Stimulated activated CD4-positive, alpha-beta T cell treated with anti-CD3 and anti-CD28 coated beads, Interleukin-15, amount 100 ng/mL, for 1 hour (primary cell): ENCODE measurements around the gene ADAM23.

Source experiments
- DNase-seq, 2 donors: peaks; one replicate each; pipeline ENCODE4 v3.0.0-alpha.2; 2020; ENCODE audit warnings: low read depth in 1 of 2, low spot score in 1 of 2

ADAM23 gene

DNA sequence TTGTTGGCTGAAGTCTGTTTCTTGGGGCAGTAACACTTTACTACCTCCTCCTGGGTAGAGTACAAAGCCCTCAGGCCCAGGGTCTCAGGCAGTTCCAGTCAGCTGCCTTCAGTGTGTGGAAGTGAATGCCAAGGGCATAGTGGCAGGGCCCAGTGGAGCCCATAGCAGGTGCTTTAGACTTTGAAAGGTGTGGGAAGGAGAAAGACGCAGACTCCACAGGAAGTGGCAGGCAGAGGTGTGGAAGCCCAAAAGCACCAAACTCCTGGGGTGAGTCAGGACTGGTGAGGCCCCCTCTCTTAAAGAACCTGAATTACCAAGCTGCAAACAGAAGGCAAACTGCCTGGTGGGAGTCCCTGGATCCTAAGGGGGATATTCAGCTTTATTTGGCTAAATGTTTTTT lies 45.3 kb downstream of the ADAM23 start:
- DNase-seq: no peak

GRCh38 chr2:206494061-206494460 lies 50.7 kb downstream of the ADAM23 start:
- DNase-seq: no peak

DNA sequence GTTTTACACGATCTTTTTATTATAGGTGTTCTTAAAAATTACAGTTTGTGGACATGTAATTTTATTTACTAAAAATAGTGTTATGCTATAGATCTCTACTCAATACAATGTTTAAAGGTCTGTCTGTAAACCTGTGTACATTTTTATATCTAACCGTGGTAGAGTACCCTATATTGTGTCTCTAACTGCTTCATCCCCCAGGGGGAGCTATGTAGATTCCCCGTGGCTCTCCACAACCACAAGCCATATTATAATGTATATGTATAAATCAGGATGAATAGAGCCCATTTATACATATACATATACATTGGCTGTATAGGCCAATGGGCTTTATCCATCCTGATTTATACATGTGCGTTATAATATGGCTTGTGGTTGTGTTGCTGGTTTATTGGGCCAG lies 59.4 kb downstream of the ADAM23 start:
- no peak for DNase-seq

- DNase-seq: no peak
Observed at GRCh38 chr2:206511283-206511682, 68.0 kb downstream of the ADAM23 start.

DNA sequence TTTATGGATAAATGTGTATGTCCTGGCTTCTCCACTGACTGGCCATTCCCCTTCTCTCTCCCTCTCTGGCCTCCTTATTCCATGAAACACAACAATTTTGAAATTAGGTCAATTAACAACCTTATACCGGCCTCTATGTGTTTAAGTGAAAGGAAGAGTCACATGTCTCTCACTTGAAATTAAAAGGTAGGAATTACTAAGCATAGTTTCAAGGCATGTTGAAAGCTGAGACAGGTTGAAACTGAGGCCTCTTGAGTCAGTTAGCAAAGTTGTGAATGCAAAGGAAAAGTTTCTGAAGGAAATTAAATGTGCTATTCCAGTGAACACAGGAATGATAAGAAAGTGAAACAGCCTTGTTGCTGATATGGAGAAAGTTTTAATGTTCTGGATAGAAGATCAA lies 69.7 kb downstream of the ADAM23 start:
- DNase-seq: no peak

- no peak for DNase-seq
Observed at GRCh38 chr2:206515580-206515979, 72.2 kb downstream of the ADAM23 start.

GRCh38 chr2:206518997-206519396 lies 75.7 kb downstream of the ADAM23 start:
- DNase-seq: no peak

DNA sequence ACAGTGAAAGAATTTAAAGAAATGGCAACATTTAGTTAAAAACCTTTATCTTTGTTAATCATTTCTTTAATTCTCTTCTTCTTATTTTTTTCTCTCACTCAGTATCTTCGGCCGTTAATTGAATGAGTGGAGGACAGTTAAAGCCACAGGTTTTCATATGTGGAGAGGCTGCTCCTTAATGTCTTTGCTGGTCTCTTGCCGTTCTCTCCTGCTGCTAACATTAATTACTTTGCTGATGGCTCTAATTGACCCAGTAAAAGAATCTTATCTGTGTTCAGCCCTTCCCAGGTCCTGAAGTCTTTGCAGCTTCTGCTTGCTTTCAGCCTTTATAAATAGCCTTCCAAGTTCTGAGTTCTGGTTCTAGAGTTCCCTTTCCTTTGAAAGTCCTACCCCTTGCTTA lies 77.1 kb downstream of the ADAM23 start:
- no peak for DNase-seq

GRCh38 chr2:206521115-206521514 lies 77.8 kb downstream of the ADAM23 start:
- no peak for DNase-seq

GRCh38 chr2:206521612-206522011 lies 78.3 kb downstream of the ADAM23 start:
- no peak for DNase-seq

DNA sequence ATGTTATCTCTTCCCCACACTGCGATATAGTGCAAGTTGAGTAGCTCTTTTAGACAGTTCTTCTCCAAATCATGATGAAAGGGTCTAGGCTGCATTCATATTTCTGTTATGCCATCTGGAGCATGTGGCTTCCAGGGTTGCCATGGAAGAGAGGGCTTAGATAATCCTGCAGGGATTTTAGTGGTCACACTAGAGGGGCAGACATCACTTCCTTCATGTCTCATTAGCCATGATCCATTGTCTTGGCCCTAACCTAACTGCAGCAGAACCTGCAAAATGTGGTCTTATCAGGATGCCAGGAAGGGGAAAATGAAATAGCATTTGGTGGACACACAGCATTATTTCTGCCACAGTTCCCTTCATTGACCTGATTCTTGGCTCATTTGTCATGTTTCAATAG lies 83.1 kb downstream of the ADAM23 start:
- DNase-seq: no peak

DNA sequence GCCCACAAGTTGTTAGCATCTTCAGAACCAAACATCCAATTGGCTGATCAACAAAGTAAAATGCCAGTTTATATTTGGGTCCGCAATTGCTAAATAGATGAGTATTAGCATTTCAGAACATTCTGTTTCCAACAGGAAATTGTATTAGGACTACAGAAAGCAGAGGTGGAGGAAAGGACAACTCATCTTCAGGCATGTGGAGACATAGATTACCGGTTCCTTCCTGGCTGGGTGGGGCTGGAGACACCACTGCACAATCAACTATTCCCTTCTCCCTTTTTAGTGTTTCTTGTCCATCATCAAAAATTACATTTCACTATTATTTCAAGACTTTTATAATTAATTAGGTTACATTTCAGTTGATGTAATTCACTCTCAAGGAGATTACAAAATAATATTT lies 83.8 kb downstream of the ADAM23 start:
- no peak for DNase-seq

DNA sequence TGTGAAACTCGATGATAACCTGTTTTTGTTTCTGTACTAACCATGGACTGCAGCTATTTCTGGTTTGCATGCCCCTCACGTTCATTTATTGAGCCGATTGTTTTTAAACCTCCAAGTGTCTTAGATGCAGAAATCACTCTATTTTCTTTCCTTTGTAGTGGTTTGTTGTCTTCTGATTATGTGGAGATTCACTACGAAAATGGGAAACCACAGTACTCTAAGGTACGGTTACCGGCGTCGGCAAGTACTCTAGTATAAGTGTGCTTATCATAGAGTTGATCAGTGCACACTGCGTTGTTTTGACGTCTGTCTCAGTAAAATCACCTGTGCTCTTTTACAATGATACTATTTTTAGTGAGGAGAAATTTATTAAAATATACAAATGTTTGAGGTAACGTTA lies 87.4 kb downstream of the ADAM23 start:
- DNase-seq: no peak

- DNase-seq: no peak
Observed at GRCh38 chr2:206531996-206532543, 88.7 kb downstream of the ADAM23 start.

DNA sequence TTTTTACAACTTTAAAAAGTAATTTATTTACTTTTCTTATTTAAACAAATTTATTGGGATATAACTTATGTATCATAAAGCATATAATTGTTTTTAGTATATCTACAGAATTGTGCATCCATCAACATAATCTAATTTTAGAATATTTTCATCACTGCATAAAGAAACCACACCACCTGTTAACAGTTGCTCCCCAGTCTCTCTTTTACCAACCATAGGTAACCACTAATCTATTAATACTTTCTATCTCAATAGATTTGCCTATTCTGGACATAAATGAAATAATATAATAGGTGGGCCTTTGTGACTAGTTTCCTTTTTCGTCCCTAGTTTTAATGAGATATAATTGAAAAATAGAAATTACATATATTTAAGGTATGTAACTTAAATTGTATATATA lies 90.6 kb downstream of the ADAM23 start:
- no peak for DNase-seq

GRCh38 chr2:206535260-206535986 lies 92.1 kb downstream of the ADAM23 start:
- no peak for DNase-seq

DNA sequence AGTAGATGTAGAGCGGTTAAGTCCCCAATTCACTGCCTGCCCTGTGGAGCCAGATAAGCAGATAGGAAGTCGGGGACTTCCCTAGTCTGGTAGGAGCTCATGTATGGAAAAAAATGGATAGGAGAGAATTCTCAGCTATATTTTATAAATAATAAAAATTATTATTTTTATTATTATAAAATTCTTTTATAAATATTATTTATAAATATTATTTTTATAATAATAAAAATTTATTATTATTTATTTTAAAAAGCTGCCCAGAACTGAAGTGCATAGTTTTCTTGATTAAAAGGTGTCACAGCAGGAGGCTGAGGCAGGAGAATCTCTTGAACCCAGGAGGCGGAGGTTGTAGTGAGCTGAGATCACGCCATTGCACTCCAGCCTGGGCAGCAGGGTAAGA lies 97.4 kb downstream of the ADAM23 start:
- no peak for DNase-seq

GRCh38 chr2:206543073-206543472 lies 99.7 kb downstream of the ADAM23 start:
- DNase-seq: no peak

GRCh38 chr2:206548383-206548782 lies 105.1 kb downstream of the ADAM23 start:
- DNase-seq: no peak

DNA sequence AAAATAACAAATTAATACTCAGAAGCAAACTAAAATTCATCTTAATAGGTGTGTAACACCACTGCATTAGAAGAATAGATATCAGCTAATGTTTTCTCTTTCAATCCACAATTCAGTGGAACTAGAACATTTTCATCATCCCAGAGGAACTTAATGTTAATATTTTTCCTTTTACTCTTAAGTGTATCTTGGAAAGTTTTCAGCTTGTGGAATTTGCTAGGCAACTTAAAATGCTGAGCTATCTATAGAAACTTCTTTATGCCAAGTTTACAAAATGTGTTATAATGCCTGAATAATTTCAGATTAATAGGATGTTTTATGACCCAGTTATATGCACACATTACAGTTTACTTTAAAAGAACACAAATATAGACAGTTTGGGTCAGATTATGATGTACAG lies 112.4 kb downstream of the ADAM23 start:
- no peak for DNase-seq

DNA sequence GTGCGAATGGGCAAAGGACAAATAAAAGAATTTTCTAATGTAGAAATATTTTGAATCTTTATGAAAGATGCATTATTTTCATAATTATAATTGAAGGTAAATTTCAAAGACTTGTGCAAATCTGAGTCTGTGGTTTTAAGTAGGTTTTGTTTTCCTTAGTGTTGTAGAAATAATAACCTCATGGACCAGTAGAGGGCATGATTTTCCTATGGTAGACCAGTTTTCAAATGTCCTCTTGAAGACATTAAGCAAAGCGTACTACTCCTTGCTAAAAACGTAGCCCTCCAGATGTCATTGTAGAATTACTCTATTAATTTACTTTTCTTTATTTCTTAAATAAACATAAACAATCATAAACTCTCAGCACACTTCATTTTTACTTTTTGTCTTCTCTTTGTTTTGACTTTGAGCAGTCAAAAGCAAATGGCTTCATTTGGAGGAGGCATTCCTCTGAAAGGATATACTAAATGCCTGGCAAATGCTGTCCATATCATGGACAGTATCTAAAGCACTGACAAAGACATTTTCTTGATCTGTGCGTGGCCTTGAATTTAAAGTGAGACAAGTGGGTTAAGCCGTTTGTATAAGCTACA lies 113.1 kb downstream of the ADAM23 start:
- no peak for DNase-seq

DNA sequence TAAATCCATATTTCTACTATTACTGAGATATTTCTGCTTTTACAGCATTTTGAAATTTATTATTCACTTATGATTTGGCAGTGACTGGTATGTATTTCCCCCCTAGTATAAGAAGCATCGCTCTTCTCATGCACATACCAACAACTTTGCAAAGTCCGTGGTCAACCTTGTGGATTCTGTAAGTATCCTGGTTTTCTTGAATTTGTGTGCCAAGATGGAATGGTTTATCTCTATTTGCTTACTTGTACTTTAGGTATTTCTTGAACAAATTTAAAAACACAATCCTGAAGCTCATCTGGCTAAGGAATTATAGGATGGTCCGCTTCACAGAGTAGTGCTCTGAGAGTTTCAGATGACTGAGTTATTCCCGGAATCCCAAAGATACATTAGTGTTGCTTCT lies 114.0 kb downstream of the ADAM23 start:
- no peak for DNase-seq

DNA sequence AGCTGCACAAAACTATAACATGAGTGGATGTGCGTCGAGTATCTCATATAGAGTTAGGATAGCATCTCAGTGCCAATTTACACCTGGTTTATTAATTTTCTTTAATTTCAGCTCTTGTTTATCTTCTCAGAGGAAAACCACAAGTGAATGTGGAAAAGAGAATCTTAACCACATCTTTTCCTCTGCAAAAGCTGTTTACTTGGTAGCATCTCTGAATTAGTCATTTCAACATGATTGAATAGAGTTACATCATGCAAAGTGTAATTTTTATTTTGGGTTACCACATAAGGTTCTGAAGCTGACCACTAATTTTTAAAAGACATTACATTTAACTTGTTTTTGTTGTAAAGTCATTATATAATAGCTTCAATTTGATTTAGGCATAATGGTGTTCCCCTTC lies 115.2 kb downstream of the ADAM23 start:
- no peak for DNase-seq
